COLO668 (cell line): ENCODE measurements around the gene TRIML2.

ENCODE experiments used
- DNase-seq: peaks from one replicate; lab custom pipeline; 2025; ENCODE audit not compliant: unreplicated experiment; lab: John Stamatoyannopoulos, UW

Gene TRIML2, protein sequence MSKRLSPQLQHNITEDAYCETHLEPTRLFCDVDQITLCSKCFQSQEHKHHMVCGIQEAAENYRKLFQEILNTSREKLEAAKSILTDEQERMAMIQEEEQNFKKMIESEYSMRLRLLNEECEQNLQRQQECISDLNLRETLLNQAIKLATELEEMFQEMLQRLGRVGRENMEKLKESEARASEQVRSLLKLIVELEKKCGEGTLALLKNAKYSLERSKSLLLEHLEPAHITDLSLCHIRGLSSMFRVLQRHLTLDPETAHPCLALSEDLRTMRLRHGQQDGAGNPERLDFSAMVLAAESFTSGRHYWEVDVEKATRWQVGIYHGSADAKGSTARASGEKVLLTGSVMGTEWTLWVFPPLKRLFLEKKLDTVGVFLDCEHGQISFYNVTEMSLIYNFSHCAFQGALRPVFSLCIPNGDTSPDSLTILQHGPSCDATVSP

DNA sequence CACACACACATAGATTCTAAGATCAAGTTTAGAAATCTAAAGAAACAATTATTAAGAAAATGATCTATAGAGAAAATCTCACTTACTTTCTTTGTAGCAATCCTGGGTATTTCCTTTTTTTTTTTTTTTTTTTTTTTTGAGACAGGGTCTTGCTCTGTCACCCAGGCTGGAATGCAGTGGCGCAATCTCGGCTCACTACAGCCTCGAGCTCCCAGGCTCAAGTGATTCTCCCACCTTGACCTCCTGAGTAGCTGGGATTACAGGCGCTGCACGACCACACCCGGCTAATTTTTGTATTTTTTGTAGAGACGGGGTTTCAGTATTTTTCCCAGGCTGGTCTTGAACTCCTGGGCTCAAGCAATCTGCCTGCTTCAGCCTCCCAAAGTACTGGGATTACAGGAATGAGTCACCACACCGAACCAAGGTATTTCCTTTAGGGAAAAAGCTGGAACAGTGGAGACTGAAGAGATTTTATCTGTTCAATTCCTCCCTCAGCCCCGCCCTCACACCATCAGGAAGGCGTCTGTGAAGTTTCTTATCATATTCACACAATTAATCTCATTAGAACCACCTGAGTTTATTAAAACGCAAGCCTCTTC, at the start of gene TRIML2:
Gene TRIML2, minus strand, starts transcription at position 447 of the 599 bp plus-strand sequence. CDS start 4,235 bp downstream, outside the sequence.
- no peak for DNase-seq

DNA sequence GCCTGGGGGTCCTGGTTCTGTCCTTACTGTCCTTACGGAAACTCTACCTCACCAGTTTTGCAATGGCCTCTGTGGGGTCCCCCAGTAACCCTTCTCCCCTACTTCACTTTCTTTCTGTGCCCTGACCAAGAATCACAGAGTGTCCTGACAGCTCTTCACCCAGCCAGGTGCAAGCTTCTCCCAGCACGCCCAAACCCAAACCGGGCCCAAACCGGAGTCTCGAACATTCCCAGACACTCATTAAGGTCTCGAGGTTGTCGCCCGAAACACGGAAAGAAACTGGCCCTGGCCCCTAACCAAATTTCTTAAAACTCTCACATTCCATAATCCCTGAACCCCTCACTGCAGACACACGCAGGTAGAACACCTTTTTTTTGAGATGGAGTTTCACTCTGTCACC, 48.9 kb upstream of the TRIML2 start:
- DNase-seq: no peak

DNA sequence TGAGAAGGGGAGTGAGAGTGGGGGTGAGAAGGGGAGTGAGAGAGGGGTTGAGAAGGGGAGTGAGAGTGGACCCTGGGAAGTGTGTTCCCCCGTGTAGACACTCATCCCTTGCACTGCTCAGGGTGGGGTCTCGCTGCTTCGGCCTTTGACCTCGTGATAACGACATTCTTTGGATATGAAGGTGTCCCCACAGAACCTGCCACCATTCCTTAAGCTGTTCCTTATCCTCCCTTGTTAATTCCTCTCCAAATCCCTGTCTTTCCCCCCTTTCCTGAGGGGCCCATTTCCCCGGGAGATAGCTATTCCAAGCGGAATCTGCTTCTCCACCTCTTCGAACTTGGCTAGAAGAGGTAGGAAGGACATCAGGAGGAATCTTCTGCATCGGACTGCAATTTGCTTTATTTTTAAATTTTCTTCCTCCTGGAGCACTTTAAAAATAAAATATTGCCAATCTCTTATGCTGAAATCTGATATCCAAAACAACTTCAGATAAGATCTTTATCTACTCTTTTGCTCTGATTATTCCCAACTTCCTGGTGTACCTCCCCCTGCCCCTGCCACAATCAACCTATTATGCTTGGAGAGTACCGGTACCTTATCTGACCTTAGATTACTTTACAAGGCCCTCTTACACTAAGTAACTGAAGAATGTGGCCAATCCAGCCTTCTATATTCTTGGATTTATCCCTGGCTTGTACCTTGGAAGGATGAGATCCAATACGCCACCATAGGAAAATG, 45.4 kb upstream of the TRIML2 start:
- no peak for DNase-seq

DNA sequence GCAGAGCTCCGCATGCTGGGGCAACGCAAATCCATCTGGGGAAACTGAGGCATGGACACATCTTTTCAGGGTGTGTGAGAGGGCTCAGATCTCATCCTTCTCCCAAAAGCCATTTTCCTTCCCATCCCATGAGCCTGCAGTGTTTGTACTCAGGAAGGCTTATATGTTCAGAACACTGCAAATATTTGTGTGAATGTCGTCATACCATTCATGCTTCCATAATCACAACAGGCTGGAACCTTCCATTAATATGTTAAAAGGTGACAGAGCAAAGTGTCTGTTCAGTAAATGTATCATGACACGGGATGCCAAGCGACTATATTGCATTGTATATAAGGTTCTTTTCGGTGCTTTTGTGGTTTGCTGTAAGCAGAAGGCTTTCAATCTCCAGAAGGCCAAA, 38.4 kb upstream of the TRIML2 start:
- DNase-seq: no peak

DNA sequence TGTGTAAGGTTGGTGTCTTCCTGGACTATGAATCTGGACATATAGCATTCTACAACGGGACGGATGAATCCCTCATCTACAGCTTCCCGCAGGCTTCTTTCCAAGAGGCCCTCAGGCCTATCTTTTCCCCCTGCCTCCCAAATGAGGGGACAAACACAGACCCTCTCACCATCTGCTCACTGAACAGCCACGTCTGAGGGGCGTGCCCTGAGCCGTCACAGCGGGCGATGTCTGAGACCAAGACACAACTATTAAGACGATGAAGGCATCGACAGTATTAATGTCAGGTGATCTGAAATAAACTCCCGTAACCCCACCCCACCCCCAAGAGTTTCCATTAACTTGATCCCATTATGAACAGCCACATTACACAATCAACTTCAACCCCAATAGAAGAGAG, 37.8 kb upstream of the TRIML2 start:
- DNase-seq: no peak

DNA sequence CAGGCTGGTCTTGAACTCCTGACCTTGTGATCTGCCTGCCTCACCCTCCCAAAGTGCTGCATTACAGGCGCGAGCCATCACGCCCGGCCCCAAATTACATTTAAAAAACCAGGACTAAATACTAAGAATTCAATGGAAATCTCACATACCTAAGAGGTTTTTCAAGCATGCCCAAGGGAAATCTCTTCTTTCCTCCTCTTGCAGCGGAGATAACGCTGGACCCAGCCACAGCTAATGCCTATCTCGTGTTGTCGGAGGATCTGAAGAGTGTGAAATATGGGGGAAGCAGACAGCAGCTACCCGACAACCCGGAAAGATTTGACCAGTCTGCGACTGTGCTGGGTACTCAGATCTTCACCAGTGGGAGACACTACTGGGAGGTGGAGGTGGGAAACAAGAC, 37.2 kb upstream of the TRIML2 start:
- DNase-seq: no peak

DNA sequence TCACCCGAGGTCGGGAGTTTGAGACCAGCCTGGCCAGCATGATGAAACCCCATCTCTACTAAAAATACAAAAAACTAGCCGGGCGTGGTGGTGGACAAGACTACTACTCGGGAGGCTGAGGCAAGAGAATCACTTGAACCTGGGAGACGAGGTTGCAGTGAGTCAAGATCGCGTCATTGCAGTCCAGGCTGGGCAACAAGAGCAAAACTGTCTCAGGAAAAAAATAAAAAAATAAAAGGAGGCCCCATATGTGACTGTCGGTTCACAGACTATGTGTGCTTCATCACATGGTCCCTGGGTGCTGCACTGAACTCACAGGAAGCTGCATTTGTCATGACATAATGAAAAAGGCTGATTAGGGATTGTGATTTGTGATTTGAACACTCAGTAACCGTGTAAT, 36.2 kb upstream of the TRIML2 start:
- no peak for DNase-seq

DNA sequence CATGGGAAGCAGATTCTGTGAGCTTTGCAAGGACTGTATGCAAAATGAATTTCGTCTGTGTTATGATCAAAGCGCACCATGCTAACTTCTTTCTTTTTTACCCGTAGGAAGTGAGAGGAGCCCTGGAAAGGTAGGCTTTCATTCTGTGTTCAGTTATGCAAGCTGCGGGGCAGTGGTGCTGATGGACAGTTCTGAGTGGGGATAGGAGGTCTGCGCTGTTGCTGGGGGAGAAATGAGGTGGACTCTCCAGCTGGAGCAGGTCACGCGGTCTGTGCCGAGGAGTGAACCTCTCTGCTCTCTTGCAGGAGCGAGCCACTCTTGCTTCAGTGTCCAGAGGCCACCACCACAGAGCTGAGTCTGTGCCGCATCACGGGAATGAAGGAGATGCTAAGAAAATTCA, 34.3 kb upstream of the TRIML2 start:
- no peak for DNase-seq

DNA sequence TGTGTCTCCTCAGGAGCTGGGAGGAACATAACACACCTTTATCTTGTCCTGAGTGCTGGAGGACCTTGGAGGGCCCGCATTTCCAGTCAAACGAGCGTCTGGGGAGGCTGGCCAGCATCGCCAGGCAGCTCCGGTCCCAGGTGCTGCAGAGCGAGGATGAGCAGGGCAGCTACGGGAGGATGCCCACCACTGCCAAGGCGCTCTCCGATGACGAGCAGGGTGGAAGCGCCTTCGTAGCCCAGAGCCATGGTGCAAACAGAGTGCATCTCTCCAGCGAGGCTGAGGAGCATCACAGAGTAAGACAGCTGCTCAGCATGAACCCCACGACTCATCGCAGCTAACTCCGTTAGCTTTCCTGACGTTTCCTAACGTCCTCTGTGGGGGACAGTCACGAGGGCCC, 30.3 kb upstream of the TRIML2 start:
- DNase-seq: no peak

DNA sequence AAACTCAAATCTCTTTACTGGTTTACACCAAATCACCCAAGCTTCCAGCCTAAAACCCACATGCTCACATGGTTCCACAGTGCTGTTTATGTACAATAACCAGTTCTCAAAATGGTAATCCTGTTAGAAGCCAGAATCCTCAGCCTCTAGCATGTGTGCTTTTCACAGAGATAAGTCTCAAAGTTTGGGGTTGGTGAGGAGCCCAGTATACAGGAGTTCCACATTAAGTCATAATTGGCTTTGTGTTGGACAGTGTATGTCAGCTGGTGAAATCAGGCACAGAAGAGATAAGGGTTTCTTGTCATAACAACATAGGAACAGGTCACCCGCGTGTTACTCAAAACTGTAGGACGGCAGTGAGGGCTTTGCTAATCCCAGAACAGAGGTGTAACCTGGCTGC, 29.7 kb upstream of the TRIML2 start, which contains the start of gene TRIML1:
Gene TRIML1, plus strand, starts transcription at position 301 of the 400 bp plus-strand sequence. CDS start 118 bp downstream, outside the sequence.
- no peak for DNase-seq

DNA sequence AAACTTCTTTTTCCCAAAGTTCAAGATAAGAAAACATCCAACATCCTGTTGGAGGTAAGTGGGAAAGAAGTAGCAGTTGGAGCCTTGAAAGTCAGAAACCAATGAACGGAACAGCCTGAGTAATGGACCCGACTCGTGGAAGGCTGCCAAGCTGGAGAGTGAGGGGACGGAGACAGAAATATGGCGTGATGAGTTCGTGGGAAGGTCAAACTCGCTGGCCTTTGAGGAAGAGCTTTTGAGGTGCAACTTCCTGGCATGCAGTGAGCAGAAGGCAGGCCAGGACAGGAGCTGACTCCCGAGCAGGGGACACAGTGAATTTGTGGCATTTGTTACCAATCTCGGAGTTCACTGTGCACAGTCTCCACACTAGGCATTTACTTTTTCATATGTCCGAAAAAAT, 28.8 kb upstream of the TRIML2 start:
- no peak for DNase-seq

DNA sequence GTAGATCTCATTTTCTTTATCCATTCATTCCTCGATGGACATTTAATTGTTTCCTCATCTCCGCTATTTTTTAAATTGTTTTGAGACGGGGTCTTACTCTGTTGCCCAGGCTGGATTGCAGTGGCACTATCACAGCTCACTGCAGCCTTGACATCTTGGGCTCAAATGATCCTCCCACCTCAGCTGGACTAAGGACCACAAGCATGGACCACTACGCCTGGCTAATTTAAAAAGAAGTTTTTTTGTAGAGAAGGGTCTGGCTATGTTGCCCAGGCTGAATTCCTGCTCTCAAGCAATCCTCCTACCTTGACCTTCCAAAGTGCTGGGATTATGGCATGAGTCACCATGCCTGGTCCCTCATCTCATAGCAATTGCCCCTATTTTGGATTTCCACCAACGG, 22.8 kb upstream of the TRIML2 start:
- no peak for DNase-seq

DNA sequence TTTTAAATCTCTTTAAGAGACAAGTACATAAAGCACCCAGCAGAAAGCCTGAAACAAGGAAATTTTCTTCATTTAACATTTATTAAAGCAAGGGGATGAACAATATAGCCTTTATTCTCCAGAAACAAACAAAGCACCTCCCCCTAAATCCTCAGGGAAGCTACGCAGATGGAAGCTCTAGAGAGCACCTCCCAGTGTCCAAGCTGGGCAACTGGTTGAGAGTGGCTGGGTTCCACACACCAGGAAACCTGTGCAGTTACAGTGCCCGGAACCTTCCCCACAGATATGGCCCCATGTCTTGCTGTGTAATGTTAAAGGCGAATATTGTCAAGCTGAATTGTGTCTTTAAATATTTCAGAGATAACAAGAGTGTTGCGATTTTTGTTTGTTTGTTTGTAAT, 21.0 kb upstream of the TRIML2 start:
- no peak for DNase-seq

DNA sequence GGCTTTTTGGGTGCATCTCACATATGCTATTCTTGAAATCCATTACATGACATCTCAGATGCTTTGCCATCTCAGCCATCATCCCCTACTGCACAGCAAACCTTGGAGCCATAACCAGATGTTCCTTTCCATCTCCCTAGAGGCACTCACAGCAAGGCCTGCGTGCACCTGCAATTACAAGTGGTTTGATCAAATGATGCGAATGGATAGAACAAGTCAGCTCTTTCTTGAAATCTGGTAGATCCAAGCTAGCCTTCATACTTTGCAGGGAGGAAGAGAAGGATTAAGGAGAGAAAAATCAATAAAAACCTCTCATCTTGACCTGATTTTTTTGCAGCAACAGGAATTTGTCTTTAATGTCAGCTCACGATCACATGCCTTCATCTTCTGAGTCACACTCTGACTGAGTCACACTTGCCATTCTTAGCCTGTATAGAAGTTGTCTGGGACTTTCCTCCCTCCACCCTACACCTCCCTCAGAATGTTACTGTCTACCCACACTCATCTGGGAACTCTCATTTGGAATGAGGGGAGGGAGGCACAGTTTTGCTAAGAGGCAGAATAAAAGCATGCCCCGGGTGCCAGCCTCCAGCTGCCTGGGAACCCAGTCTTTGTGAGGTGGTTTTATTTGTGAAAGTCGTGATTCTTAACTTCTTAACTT, 17.9 kb upstream of the TRIML2 start:
- DNase-seq: no peak

DNA sequence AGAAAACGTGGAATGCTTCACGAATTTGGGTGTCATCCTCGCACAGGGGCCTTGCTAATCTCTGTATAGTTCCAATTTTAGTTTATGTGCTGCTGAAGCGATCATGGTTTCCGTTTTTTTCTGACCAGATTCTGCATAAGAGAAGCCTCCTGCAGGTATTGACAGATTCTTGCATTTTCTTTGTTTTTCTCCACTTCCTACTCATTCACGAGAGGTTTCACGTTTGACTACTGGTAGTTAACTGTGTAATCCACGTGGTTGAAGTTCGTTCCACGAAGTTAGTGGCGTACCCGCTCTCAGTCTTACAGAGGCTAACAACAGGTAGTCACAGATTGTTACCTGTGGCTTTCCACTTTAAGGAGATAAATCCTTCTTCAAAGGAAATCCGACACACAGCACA, 12.1 kb upstream of the TRIML2 start:
- no peak for DNase-seq

DNA sequence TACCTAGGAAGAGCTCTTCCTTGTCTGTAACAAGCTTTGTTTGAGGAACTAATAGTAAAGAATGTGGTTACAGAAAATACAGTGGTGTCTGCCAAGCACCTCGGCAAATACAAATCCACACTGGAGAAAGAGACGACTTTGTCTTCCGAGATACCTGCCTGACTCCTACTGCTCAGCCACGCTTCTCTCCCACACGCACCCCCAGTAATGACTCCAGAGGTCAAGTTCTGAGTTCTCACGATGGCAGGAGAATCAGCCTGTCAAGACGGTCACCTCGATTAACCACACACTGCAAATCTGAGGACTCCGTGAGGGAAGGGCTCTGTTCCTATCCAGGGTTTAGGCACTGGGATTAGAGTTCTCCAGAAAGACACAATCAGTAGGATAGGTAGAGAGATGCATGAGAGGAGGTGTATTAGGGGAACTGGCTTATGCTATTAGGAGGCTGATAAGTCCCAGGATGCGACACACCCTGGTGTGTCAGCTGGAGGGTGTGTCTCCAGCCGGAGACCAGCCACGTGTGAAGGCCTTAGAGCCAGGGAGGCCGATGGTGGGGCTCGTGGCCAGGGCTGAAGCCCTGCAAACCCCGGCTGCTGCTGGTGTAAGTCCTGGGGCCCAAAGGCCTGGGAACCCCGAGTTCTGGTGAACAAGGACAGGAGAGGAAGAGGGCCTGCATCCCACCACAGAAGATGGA, 8.4 kb upstream of the TRIML2 start:
- DNase-seq: no peak

DNA sequence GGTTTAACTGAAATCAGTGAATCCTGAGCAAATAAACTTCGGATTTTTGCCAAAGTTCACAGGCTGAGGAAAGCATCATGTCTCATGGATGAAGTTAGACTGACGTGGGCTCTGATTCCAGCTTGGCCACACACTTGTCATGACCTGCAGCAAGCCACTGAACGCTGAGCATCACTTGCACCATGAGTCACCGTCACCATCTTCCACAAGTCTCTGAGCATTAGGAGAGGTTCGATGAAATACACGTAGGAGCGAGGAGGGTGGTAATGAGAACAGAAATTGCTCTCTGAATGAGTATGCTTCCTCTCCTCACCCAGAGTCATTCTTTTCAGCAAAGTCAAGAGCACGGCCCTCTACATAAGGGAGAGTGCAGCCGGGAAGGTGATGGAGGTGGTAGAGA, 3.8 kb upstream of the TRIML2 start:
- DNase-seq: no peak

DNA sequence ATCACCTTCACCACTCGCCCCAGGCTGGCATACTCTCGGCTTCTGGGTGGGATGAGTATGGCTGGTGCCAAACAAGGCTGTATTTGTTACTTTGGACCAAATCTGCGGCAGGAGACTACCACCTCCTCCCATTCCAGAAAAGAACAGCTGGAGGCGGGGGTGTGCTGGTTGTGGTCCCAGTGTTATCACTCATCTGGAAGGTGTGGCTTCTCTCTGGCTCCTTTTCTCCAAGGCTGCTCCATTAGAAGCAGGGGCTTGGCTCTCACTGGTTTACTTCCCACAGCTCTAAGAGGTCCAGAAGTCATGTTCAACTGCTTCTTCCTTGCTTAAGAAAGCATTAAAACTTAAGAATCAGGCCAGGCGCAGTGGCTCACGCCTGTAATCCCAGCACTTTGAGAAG, 2.6 kb upstream of the TRIML2 start:
- no peak for DNase-seq

DNA sequence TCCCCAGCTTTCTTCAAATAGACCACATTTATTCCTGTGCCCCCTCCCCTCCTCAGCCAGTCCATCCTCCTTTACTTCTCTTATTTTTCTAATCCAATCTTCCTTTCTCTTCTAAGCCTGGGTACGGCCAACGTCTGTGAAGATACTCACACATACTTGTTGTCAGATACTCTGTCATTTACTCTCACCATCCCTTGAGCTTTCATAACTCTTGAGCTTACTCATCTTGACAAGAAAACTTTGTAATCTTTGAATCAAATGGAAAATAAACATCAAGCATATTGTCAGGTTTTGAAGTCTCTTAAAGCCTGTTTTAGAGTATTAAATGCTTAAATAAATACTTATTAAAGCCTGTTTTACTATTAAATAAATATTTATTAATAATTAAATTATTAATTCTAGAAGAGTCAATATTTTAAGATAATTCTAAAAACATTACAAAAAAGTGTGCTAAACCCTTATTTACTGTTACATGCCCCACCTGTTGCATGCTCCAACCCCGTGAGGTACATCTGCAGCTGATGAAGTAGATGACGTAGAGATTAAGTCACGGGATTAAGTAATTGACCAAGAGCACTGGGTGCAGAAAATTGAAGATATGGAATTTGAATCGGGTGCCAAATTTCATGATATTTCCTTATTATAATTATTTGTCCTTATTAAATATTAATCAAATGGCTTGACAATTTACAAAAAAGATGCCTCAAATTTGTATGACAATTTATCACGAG, 1.5 kb upstream of the TRIML2 start:
- DNase-seq: no peak

DNA sequence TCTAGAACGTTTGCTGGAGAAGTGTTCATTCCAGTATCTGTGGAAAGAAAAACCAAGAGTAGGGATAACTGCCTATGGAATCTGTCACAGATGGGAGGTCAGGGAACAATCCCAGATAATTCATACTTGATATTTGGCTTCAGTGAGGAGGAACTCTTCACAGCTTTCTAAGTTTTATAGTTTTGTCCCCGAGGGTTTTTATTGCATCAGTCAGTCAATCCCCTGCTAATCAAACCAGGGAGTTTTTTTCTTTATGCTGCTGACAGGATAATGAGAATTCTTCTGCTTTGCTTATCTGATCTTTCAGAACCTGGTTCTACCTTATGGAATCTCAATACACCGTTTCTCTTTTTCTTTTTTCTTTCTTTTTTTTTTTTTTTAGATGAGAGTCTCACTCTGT, 633 bp upstream of the TRIML2 start:
- no peak for DNase-seq
